ENCODE measurements around the gene CEP290.

The CEP290 gene, protein sequence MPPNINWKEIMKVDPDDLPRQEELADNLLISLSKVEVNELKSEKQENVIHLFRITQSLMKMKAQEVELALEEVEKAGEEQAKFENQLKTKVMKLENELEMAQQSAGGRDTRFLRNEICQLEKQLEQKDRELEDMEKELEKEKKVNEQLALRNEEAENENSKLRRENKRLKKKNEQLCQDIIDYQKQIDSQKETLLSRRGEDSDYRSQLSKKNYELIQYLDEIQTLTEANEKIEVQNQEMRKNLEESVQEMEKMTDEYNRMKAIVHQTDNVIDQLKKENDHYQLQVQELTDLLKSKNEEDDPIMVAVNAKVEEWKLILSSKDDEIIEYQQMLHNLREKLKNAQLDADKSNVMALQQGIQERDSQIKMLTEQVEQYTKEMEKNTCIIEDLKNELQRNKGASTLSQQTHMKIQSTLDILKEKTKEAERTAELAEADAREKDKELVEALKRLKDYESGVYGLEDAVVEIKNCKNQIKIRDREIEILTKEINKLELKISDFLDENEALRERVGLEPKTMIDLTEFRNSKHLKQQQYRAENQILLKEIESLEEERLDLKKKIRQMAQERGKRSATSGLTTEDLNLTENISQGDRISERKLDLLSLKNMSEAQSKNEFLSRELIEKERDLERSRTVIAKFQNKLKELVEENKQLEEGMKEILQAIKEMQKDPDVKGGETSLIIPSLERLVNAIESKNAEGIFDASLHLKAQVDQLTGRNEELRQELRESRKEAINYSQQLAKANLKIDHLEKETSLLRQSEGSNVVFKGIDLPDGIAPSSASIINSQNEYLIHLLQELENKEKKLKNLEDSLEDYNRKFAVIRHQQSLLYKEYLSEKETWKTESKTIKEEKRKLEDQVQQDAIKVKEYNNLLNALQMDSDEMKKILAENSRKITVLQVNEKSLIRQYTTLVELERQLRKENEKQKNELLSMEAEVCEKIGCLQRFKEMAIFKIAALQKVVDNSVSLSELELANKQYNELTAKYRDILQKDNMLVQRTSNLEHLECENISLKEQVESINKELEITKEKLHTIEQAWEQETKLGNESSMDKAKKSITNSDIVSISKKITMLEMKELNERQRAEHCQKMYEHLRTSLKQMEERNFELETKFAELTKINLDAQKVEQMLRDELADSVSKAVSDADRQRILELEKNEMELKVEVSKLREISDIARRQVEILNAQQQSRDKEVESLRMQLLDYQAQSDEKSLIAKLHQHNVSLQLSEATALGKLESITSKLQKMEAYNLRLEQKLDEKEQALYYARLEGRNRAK (N-terminal part only)

DNA sequence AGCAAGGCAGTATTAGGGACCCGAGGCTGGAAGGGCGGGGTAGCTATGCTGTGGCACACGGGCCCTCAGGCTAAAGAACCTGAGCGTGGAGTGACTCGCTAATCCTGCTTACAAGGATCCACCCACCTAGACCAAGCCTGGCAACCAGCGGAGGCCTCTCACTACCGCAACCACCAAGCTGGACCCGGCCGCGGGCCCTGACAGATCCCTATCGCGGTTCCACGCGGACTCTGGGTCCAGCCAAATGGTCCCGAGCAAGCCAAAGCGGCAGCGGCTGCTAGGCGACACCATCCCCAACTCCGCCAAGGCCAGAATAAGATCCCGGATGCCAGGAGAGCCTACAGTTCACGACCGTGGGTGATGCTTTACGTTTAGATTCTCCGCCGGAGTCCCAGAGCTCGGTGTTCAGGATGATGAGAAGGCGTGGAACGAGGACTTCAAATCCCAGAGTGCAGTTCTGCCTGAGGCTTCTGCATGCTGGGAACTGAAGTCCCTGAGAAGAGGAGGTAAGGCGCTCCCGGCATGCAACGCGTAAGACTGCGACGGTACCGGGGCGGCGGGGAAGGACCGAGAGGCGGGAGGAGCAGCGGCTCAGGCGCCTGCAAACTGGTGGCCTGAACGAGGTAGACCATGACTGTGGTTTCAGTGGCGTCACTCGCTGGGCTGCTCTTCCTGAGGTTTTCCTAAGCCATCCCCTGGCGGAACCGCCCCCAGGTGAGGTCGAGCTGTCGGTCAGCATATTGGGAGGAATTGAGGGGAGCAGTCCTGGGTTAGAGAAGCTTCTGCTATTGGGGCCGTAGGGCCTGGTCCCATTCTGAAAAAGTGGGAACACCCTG is at the start of gene CEP290, which contains the start of gene TMTC3:
CEP290 (minus strand) TSS at position 315 of the 836 bp plus-strand sequence. CDS start 781 bp downstream, outside the sequence.
TMTC3 (plus strand) TSS at position 534 of the 836 bp plus-strand sequence. CDS start 6,009 bp downstream, outside the sequence.
- H3K27me3 Mint-ChIP-seq, result no peaks in the 10 kb centered on the region
- no peaks in the 10 kb centered on the region for H3K9me3 Mint-ChIP-seq
- DNase-seq, result peak; percentile 96
- H3K4me1 Mint-ChIP-seq, result peaks cover 38% of the 10 kb centered on the region
- peak within 1 kb of the TSS; percentile 83 for H3K4me3 Mint-ChIP-seq
- CTCF ChIA-PET, result interaction anchor here (0.6 to 1.7 kb wide), 2 partner anchors 13 to 27 kb away, joined by 3 to 4 read pairs; no protein-coding TSS in a partner anchor
- peaks cover 13% of the 10 kb centered on the region for H3K36me3 Mint-ChIP-seq
- H3K27ac Mint-ChIP-seq, result peak within 1 kb of the TSS; percentile 91

DNA sequence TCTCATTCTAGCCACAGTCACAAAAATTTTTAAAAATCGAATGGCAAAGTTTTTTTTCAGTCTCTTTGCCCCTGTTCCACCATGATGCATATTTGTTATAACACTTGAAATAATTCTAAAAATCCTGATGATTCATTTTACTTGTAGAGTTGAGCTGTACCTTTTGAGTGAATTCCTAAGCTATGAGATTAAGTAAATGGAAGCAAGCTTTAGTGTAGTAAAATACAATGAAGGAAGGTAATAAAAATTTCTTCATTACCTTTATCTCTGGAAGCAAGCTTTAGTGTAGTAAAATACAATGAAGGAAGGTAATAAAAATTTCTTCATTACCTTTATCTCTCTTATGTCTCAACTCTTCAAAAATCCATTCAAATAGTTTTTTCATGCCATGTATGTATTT is 46.3 kb upstream of the CEP290 start:
- no peaks in the 10 kb centered on the region for H3K9me3 Mint-ChIP-seq
- H3K27me3 Mint-ChIP-seq, result no peaks in the 10 kb centered on the region
- H3K27ac Mint-ChIP-seq, result no peak overlapping the region
- CTCF ChIA-PET, result no interaction called here
- no peak overlapping the region for H3K4me3 Mint-ChIP-seq
- no peaks in the 10 kb centered on the region for H3K4me1 Mint-ChIP-seq
- DNase-seq, result no peak
- H3K36me3 Mint-ChIP-seq, result peaks cover 3% of the 10 kb centered on the region

DNA sequence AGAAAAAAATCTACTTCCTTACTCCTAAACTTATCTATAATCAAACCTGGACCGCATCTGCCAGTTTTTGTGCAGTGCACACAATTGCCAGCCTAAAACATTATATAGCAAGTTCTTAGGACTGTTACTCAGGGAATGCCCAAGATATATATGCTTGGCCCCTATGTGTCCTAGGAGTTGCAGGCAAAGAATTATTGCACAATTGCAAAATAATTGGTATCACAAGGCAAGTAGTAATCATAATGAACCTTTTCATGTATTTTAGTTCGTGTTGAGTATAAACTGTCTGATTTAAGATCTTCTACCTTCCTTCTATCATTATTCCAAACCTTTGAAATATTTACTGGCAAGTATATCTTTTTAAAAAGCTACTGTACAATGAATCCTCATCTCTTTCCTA is 45.7 kb upstream of the CEP290 start:
- CTCF ChIA-PET, result no interaction called here
- H3K27ac Mint-ChIP-seq, result no peak overlapping the region

DNA sequence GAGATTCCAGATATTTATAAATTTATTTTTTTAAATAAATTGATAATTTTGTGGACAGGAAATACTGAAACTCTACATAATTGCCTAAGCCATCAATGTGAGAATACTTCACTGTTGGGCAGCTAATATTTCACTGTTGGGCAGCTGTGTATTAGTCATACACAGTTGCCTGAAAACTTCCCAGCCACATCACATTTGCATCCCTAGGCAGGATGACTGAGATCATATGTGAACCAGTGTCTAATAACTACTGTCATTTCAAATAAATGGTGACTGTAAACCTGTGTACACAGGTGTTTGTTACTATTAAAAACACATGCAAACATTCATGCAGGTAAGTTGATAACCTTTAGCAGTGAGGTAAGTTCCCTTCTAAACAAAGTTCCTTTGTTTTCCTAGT is 44.1 kb upstream of the CEP290 start:
- CTCF ChIA-PET, result no interaction called here
- Mint-ChIP-seq H3K4me3 (no peak overlapping the region), H3K4me1 (no peaks in the 10 kb centered on the region), H3K36me3 (peaks cover 5% of the 10 kb centered on the region), H3K27ac (no peak overlapping the region), H3K9me3 (no peaks in the 10 kb centered on the region), H3K27me3 (no peaks in the 10 kb centered on the region)
- no peak for DNase-seq

More for the DNA sequence above, 45.7 kb upstream of the CEP290 start:
- no peak overlapping the region for H3K4me3 Mint-ChIP-seq
- no peaks in the 10 kb centered on the region for H3K27me3 Mint-ChIP-seq
- no peaks in the 10 kb centered on the region for H3K4me1 Mint-ChIP-seq
- DNase-seq, result no peak
- H3K36me3 Mint-ChIP-seq, result peaks cover 3% of the 10 kb centered on the region
- no peaks in the 10 kb centered on the region for H3K9me3 Mint-ChIP-seq

DNA sequence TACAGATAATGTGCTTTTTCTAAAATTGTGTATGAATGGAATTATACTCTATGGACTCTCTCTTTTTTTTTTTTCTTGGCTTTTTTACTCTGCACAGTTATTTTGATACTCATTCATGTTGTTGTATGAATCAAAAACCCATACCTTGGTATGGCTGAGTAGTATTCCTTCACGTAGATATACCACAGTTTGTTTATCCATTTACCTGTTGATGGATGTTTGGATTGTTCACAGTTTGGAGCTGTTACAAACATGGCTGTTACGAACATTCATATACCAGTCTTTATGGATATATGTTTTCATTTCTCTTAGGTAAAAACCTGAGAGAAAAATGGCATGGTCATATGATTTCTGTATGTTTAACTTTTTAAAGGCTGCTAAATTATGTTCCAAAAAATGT is 43.4 kb upstream of the CEP290 start:
- no peaks in the 10 kb centered on the region for H3K9me3 Mint-ChIP-seq
- no peaks in the 10 kb centered on the region for H3K27me3 Mint-ChIP-seq
- H3K4me3 Mint-ChIP-seq, result no peak overlapping the region
- H3K36me3 Mint-ChIP-seq, result peaks cover 7% of the 10 kb centered on the region
- DNase-seq, result no peak
- CTCF ChIA-PET, result no interaction called here
- no peak overlapping the region for H3K27ac Mint-ChIP-seq
- no peaks in the 10 kb centered on the region for H3K4me1 Mint-ChIP-seq

DNA sequence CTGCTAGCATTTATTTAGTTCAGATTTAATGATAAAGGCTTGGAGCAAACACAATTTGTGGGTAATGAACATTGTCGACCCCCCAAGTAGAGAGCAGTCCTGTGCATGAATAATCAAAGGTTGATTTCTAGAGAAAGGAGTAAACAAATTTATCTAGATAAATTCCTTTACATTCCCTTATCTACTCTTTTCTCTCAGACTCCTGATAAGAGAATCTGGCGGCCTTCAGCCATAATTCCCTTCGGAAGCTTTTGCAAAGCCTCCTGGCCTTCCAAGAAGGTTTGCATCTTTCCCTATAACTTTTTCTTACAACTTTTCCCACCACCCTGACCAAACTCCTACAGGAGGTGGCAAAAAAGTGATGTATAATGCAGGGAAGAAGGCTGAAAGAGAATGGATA is 42.3 kb upstream of the CEP290 start:
- no peak overlapping the region for H3K27ac Mint-ChIP-seq
- no peaks in the 10 kb centered on the region for H3K9me3 Mint-ChIP-seq
- H3K36me3 Mint-ChIP-seq, result peaks cover 15% of the 10 kb centered on the region
- no peak overlapping the region for H3K4me3 Mint-ChIP-seq
- H3K27me3 Mint-ChIP-seq, result no peaks in the 10 kb centered on the region
- CTCF ChIA-PET, result no interaction called here
- DNase-seq, result no peak
- H3K4me1 Mint-ChIP-seq, result no peaks in the 10 kb centered on the region

DNA sequence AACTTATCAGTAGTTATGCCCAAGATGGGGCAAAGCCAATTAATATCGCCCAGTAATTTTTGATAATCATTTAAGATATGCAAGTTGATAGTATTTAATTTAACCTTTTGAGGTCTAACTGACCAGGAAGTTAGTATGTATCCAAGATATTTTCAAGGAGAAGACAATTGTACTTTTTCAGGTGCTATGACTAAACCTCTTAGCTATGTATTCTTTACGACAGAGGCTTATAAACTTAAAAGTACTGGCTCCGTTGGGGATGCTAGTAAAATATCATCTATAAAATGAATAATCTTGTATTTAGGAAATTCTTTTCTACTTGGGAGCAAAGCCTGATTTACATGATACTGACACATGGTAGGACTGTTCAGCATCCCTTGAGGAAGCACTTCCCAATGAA is 40.5 kb upstream of the CEP290 start:
- H3K9me3 Mint-ChIP-seq, result no peaks in the 10 kb centered on the region
- DNase-seq, result no peak
- H3K4me3 Mint-ChIP-seq, result no peak overlapping the region
- H3K36me3 Mint-ChIP-seq, result peaks cover 15% of the 10 kb centered on the region
- no peaks in the 10 kb centered on the region for H3K4me1 Mint-ChIP-seq
- H3K27ac Mint-ChIP-seq, result no peak overlapping the region
- CTCF ChIA-PET, result no interaction called here
- H3K27me3 Mint-ChIP-seq, result no peaks in the 10 kb centered on the region

DNA sequence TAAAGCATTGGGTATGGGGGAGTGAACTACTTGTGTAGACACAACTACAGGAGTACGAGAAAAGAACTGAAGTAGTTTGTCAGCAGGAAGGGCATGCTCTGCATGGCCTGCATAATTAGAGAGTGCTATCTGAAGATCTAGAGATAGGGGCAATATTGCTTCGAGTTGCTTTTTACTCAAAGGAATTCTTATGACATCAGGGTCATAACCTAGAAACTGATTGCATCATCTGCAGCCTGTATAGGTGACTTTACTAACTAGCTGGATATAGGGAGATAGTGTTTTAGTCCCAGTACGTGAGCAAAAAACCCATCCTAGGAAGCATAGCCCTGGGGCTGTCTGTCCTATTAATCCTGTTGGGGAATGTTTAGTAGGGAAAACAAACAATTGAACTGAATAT is 40.0 kb upstream of the CEP290 start:
- H3K27me3 Mint-ChIP-seq, result no peaks in the 10 kb centered on the region
- no peaks in the 10 kb centered on the region for H3K9me3 Mint-ChIP-seq
- H3K4me3 Mint-ChIP-seq, result no peak overlapping the region
- H3K36me3 Mint-ChIP-seq, result peaks cover 16% of the 10 kb centered on the region
- H3K4me1 Mint-ChIP-seq, result no peaks in the 10 kb centered on the region
- CTCF ChIA-PET, result no interaction called here
- no peak overlapping the region for H3K27ac Mint-ChIP-seq
- no peak for DNase-seq

DNA sequence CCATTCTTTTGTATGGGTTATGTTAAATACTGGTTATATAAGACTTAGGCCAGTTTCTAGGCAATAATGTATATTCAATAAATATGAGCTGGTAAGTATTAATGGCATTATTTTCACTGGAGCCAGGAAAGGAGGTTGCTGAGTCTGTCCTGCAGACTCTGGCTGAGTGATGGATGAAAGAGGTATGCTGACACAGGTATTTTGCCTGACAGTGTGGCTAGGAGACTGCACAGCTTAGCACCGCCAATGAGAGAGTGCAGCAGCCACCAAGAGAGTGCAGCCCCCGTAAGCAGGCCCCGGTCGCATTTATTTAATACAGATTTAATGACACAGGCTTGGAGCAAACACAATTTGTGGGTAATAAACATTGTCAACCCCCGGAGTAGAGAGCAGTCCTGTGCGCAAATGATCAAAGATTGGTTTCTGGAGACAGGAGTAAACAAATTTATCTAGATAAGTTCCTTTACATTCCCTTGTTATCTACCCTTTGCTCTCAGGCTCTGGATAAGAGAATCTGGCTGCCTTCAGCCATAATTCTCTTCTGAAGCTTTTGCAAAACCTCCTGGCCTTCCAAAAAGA is 37.6 kb upstream of the CEP290 start:
- Mint-ChIP-seq H3K9me3 (no peaks in the 10 kb centered on the region), H3K27ac (no peak overlapping the region), H3K27me3 (no peaks in the 10 kb centered on the region), H3K4me1 (no peaks in the 10 kb centered on the region), H3K36me3 (peaks cover 23% of the 10 kb centered on the region), H3K4me3 (no peak overlapping the region)
- no peak for DNase-seq
- CTCF ChIA-PET, result no interaction called here

DNA sequence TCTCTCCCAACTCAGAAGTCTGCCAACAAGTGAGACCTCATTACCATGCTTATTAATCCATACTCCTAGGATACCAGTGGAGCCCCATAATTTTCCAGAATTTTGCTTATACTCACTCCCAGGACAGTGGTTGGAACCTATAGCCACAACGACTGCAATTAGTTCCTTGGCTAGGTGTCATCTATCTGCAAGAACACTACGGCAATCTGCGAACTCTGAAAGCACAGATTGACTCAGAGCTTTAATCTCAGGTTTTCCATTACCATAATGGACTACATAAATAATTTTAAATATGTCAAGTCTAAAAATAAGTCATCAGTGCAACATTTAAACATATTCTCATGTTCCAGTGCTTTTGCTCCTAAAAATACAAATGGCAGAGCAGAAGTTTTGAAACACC is 33.7 kb upstream of the CEP290 start:
- Mint-ChIP-seq H3K4me1 (no peaks in the 10 kb centered on the region), H3K36me3 (peaks cover 33% of the 10 kb centered on the region), H3K4me3 (no peak overlapping the region), H3K9me3 (no peaks in the 10 kb centered on the region), H3K27ac (no peak overlapping the region), H3K27me3 (no peaks in the 10 kb centered on the region)
- no peak for DNase-seq
- CTCF ChIA-PET, result no interaction called here

DNA sequence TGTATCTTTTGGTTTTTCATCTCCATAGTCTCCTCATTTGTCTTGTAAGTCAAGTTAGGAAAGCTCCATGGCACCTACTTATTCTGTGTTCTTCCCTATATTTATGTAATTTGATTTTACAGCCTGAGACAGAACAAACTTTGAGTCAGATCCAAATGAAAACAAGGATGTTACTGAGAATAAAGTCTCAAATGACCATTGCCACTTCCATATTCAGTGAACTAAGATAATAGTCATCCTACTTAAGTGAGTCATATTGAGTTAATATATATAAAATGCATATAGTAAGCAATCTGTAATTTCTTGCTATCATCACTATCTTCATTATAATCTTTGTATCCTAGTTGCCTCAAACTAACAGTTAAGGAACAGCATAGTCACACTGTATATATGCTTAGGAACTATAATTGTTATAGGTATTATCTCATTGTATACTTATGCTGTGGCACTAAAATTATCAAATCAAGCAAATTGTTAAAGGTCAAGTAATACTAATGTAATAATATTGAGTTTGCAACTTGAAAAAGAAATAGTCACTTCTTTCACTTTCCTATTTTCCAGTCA is 31.0 kb upstream of the CEP290 start:
- Mint-ChIP-seq H3K27ac (no peak overlapping the region), H3K9me3 (no peaks in the 10 kb centered on the region), H3K4me1 (no peaks in the 10 kb centered on the region), H3K36me3 (peaks cover 39% of the 10 kb centered on the region), H3K4me3 (no peak overlapping the region), H3K27me3 (no peaks in the 10 kb centered on the region)
- CTCF ChIA-PET, result no interaction called here
- DNase-seq, result no peak

DNA sequence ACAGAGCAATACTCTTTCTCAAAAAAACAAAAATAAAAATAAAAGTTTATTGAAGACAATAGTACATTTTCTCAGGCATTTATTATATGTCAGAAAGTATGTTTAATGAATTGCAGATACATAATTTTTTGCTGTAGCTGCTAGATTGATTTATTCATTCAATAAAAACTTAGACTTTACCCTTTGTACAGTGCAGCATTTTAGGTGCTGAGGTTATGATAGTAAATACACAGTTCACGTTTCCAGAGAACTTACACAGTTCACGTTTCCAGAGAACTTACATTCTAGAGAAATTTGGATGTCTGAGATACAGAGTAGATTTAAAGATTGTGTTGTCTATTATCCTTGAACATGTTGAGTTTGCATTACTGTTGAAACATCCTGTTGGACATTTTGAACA is 25.5 kb upstream of the CEP290 start:
- Mint-ChIP-seq H3K27ac (no peak overlapping the region), H3K9me3 (no peaks in the 10 kb centered on the region), H3K36me3 (peaks cover 39% of the 10 kb centered on the region), H3K27me3 (no peaks in the 10 kb centered on the region), H3K4me3 (no peak overlapping the region), H3K4me1 (no peaks in the 10 kb centered on the region)
- no peak for DNase-seq
- CTCF ChIA-PET, result interaction anchor here (0.9 kb wide), 1 partner anchor 36 kb away, joined by 3 read pairs; no protein-coding TSS in a partner anchor

DNA sequence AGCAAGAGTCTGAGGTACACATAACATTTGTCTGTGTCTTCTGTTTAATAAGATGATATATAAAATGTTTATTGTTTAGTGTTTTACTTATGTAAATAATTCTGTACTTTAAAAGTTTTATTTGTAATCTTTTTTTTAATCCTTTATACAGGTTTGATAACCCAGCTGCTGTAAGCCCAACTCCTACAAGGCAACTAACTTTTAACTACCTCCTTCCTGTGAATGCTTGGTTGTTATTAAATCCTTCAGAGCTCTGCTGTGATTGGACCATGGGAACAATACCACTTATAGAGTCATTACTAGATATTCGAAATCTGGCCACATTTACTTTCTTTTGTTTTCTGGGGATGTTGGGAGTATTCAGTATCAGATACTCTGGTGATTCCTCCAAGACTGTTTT is 24.3 kb upstream of the CEP290 start:
- Mint-ChIP-seq H3K36me3 (peaks cover 38% of the 10 kb centered on the region), H3K9me3 (no peaks in the 10 kb centered on the region), H3K4me1 (no peaks in the 10 kb centered on the region), H3K27me3 (no peaks in the 10 kb centered on the region), H3K4me3 (no peak overlapping the region), H3K27ac (no peak overlapping the region)
- no peak for DNase-seq
- CTCF ChIA-PET, result interaction anchor here (0.9 to 1.2 kb wide), 2 partner anchors 12 to 37 kb away, joined by 3 read pairs; no protein-coding TSS in a partner anchor
